Measurements from ENCODE around the gene IER2.

The IER2 gene

GRCh38 chr19:13195678-13196077 is 45.5 kb downstream of the IER2 start:
- TF ChIP-seq CTCF (IDR thresholded peaks at IDR 0.05) = no peak

- no peak for TF ChIP-seq CTCF (IDR thresholded peaks at IDR 0.05)
These were observed 48.4 kb downstream of the IER2 start for GRCh38 chr19:13198634-13199033.
